WI38 (cell line): Measurements from ENCODE around the gene EXD1.

Source experiments
- H3K4me3 ChIP-seq: 2 replicates; pipeline ENCODE4 v1.5.1; 2011; ENCODE audit warnings: low read depth, mild to moderate bottlenecking, control low read depth, low read length
- TF ChIP-seq, protein P1 (sequence below): IDR thresholded peaks from 2 replicates; pipeline ENCODE4 v1.5.1; 2012; ENCODE audit warnings: low read depth, mild to moderate bottlenecking, control low read depth, low read length

The EXD1 gene

GRCh38 chr15:41199470-41199869 is 31.1 kb downstream of the EXD1 start:
- TF ChIP-seq, protein P1, sequence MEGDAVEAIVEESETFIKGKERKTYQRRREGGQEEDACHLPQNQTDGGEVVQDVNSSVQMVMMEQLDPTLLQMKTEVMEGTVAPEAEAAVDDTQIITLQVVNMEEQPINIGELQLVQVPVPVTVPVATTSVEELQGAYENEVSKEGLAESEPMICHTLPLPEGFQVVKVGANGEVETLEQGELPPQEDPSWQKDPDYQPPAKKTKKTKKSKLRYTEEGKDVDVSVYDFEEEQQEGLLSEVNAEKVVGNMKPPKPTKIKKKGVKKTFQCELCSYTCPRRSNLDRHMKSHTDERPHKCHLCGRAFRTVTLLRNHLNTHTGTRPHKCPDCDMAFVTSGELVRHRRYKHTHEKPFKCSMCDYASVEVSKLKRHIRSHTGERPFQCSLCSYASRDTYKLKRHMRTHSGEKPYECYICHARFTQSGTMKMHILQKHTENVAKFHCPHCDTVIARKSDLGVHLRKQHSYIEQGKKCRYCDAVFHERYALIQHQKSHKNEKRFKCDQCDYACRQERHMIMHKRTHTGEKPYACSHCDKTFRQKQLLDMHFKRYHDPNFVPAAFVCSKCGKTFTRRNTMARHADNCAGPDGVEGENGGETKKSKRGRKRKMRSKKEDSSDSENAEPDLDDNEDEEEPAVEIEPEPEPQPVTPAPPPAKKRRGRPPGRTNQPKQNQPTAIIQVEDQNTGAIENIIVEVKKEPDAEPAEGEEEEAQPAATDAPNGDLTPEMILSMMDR, result no peak
- no peak overlapping the region for H3K4me3 ChIP-seq

GRCh38 chr15:41194444-41194843 is 36.1 kb downstream of the EXD1 start:
- TF ChIP-seq, protein P1, result no peak
- no peak overlapping the region for H3K4me3 ChIP-seq

DNA sequence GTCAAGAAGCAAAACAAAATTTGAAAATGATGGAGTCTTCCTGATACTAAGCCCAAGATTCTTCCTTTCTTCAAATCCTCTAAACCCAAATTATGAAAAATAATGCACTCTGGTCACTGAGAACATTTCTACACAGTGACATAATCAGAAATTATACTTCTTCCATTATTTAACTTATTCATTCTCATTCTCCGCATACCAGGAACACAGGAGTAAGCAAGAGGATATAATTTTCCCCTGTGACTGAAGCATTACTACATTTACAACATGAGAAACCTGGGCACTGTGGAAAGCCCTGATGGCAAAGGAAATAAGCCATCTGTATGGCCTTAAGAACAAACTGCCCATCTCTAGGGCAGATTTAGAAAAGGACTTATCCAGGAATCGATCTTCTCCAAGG is 47.0 kb downstream of the EXD1 start:
- TF ChIP-seq, protein P1, result no peak
- no peak overlapping the region for H3K4me3 ChIP-seq

DNA sequence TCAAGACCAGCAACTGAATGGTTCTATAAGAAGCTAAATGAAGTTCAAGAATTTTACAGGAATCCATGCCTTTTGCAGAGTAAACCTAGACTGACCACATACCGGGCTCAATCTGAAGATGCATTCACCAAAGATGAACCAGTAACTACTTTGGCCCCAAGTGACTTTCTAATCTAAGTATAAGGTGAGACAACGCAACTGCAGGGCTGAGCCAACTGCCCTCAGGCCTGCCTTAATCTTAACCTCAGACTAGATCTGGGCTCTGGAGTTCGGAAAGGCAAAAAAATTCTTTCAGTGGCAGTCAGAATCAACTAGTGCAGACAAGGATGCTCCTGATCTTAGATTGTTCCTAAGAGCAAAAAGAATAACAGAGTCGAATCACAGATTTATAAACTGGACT is 48.3 kb downstream of the EXD1 start:
- TF ChIP-seq, protein P1, result no peak

DNA sequence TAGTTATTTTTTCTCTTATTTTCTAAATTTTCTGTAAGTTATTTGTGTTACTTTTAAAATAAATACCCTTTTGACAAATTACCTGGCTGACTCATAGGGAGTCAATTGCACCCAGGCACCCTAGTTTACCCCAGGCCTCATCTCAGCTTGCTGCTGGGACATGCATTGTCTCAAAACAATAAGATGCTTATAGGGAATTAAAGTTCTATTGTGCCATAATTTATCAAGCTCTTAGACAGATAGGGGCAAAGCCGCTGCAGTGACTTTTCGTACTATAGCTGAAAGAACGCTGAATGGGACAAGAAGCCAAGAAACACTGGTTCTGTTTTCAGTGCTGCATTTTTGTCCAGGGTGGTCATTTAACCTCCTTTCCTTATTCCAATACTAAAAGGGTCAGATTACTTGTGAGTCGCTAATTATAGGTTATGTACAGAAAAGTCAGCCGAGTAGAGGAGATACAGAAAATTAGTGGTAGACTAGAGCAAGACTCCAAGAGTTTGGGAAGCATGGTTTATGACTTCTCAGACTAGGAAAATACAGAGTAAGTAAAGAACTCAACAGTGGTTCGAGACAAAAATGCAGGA is 50.3 kb downstream of the EXD1 start:
- TF ChIP-seq, protein P1, result no peak
- H3K4me3 ChIP-seq, result no peak overlapping the region

More for the DNA sequence above, 48.3 kb downstream of the EXD1 start:
- H3K4me3 ChIP-seq, result no peak overlapping the region

DNA sequence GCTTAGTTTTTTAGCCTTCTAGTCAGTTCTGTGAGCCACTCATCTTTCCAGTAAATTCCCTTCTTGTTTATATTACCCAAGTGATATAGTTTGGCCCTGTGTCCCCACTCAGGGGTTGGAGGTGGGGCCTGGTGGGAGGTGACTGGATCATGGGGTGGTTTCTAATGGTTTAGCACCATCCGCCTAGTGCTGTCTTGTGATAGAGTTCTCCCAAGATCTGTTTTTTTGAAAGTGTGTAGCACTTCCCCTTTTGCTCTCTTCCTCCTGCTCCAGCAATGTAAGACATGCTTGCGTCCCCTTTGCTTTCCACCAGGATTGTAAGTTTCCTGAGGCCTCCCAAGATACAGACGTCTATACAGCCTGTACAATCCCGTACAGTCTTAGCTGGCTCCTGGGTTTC is 60.8 kb downstream of the EXD1 start:
- TF ChIP-seq, protein P1, result no peak
- H3K4me3 ChIP-seq, result no peak overlapping the region

DNA sequence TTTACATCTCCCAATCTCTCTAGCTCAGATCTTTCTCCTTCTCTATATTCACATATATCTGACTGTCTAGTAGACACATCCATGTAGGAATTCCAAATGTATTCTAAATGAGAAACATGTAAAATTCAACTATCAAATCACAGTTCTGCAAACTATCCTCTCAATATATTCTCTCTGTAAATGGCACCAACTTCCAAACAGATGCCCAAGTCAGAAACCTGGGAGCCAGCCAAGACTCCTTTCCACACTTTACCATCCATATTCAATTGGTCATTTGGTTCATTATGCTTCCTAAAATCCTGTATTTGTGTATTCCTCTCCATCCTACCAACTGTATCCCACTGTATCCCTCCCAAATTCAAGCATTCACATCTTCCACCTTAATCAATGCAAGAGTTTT is 61.5 kb downstream of the EXD1 start:
- no peak overlapping the region for H3K4me3 ChIP-seq
- TF ChIP-seq, protein P1, result no peak
